GM12891 (cell line): Measurements from ENCODE around the gene CLN3.
"Not testable (repeated sequence)": the region's sequence is repeated elsewhere in the genome, so short reads cannot be mapped to it uniquely, and the experiment has no call there.

Experiments
- PAX5 ChIP-seq: IDR thresholded peaks from 2 replicates; pipeline ENCODE4 v1.6.1; 2011; ENCODE audit warnings: low read length, moderate library complexity, mild to moderate bottlenecking; ENCODE audit not compliant: insufficient read depth, severe bottlenecking
- POLR2A ChIP-seq: IDR thresholded peaks from 2 replicates; pipeline ENCODE4 v1.6.1; 2011; ENCODE audit warnings: low read depth, low read length, control low read depth
- POLR2AphosphoS5 ChIP-seq: IDR thresholded peaks from 2 replicates; pipeline ENCODE4 v1.6.1; 2011; ENCODE audit warnings: low read depth, low read length, control low read depth
- POU2F2 ChIP-seq: IDR thresholded peaks from 2 replicates; pipeline ENCODE4 v1.6.1; 2011; ENCODE audit warnings: low read depth, mild to moderate bottlenecking, control low read depth, low read length, moderate library complexity
- TAF1 ChIP-seq: IDR thresholded peaks from 2 replicates; pipeline ENCODE4 v1.6.1; 2011; ENCODE audit warnings: low read depth, low read length, control low read depth

GRCh38 chr16:28438899-28439298 lies 53.0 kb downstream of the CLN3 start:
- not testable (repeated sequence) for TF ChIP-seq POLR2A, TAF1, POLR2AphosphoS5, PAX5, POU2F2
